C4-2B (cell line): ENCODE results near the gene CDK14.

Source experiments
- ZFX ChIP-seq: fragments of 450-650 bp; IDR thresholded peaks from 2 replicates; pipeline ENCODE4 v1.6.1; 2017
- TF ChIP-seq, protein P1 (sequence below): fragments of 450-650 bp; conservative IDR thresholded peaks from 2 replicates; pipeline ENCODE4 v1.5.1; 2017; ENCODE audit warnings: mild to moderate bottlenecking

DNA sequence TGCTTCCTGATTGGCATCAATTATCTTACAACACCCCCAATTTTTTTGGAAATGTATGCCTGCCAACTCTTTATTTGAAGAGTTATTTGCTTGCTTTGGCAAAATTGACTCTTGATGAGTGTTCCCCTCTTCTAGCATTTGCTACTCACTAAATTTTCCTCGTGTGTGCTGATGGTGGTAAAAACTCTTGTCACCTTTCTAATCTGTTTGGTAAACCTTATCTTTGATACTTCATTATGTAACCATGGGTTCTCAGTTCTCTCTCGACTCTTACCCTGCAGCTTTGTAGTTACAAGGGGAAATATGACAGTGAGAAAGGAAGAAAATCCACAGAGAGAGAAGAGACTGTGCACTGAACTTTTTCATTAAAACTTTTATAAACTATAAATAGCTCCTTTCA, 102.5 kb downstream of the CDK14 start:
- TF ChIP-seq, protein P1, sequence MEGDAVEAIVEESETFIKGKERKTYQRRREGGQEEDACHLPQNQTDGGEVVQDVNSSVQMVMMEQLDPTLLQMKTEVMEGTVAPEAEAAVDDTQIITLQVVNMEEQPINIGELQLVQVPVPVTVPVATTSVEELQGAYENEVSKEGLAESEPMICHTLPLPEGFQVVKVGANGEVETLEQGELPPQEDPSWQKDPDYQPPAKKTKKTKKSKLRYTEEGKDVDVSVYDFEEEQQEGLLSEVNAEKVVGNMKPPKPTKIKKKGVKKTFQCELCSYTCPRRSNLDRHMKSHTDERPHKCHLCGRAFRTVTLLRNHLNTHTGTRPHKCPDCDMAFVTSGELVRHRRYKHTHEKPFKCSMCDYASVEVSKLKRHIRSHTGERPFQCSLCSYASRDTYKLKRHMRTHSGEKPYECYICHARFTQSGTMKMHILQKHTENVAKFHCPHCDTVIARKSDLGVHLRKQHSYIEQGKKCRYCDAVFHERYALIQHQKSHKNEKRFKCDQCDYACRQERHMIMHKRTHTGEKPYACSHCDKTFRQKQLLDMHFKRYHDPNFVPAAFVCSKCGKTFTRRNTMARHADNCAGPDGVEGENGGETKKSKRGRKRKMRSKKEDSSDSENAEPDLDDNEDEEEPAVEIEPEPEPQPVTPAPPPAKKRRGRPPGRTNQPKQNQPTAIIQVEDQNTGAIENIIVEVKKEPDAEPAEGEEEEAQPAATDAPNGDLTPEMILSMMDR, result no peak
- no peak for TF ChIP-seq ZFX
